Trophoblast cell (in vitro differentiated cells and primary cell): Measurements from ENCODE around the gene MAP4K4.
A peak's percentile ranks its signal among the peaks of the same experiment; 100 is the strongest.

Source experiments
- DNase-seq, 2 donors: peaks; one replicate each; pipeline ENCODE4 v3.0.0-alpha.2; 2016
- H2AFZ ChIP-seq: 2 replicates; pipeline ENCODE4 v1.6.1; 2013; ENCODE audit warnings: low read length, moderate library complexity, mild to moderate bottlenecking; ENCODE audit not compliant: insufficient read depth, poor library complexity
- H2AK5ac ChIP-seq: 2 replicates; pipeline ENCODE4 v1.6.1; 2013; ENCODE audit warnings: mild to moderate bottlenecking, low read length
- H2BK120ac ChIP-seq: 2 replicates; pipeline ENCODE4 v1.6.1; 2013; ENCODE audit warnings: low read length, mild to moderate bottlenecking, moderate library complexity; ENCODE audit not compliant: insufficient read depth, poor library complexity
- H2BK12ac ChIP-seq: 2 replicates; pipeline ENCODE4 v1.6.1; 2013; ENCODE audit warnings: mild to moderate bottlenecking, low read length, moderate library complexity
- H2BK5ac ChIP-seq: 2 replicates; pipeline ENCODE4 v1.6.1; 2013; ENCODE audit warnings: low read length, low read depth, moderate library complexity, mild to moderate bottlenecking; ENCODE audit not compliant: poor library complexity
- H3K14ac ChIP-seq: 2 replicates; pipeline ENCODE4 v1.6.1; 2013; ENCODE audit warnings: mild to moderate bottlenecking, low read length
- H3K18ac ChIP-seq: 2 replicates; pipeline ENCODE4 v1.6.1; 2013; ENCODE audit warnings: mild to moderate bottlenecking, low read length
- H3K23ac ChIP-seq: 2 replicates; pipeline ENCODE4 v1.6.1; 2013; ENCODE audit warnings: low read length
- H3K27ac ChIP-seq: 2 replicates; pipeline ENCODE4 v1.5.1; 2013; ENCODE audit warnings: low read depth, mild to moderate bottlenecking, inconsistent platforms, low read length, moderate library complexity
- H3K27me3 ChIP-seq: 2 replicates; pipeline ENCODE4 v1.6.1; 2013; ENCODE audit warnings: inconsistent platforms, mild to moderate bottlenecking, low read length, moderate library complexity; ENCODE audit not compliant: insufficient read depth
- H3K36me3 ChIP-seq, 2 experiments: 1 replicate in 1 of 2; 2 replicates in 1 of 2; pipeline ENCODE4 v1.6.1; 2013; ENCODE audit warnings: low read length in 2 of 2, mild to moderate bottlenecking in 2 of 2, moderate library complexity in 1 of 2; ENCODE audit not compliant: insufficient read depth in 2 of 2, control insufficient read depth in 1 of 2
- H3K4ac ChIP-seq: 2 replicates; pipeline ENCODE4 v1.6.1; 2013; ENCODE audit warnings: low read depth, mild to moderate bottlenecking, low read length, moderate library complexity
- H3K4me1 ChIP-seq, 2 experiments: 1 replicate in 1 of 2; 2 replicates in 1 of 2; pipeline ENCODE4 v1.6.1; 2013; ENCODE audit warnings: low read length in 2 of 2, mild to moderate bottlenecking in 2 of 2, moderate library complexity in 1 of 2; ENCODE audit not compliant: insufficient read depth in 2 of 2, control insufficient read depth in 1 of 2
- H3K4me2 ChIP-seq: 2 replicates; pipeline ENCODE4 v1.6.1; 2013; ENCODE audit warnings: inconsistent platforms, mild to moderate bottlenecking, low read length, moderate library complexity
- H3K4me3 ChIP-seq: 2 replicates; pipeline ENCODE4 v1.5.1; 2013; ENCODE audit warnings: mild to moderate bottlenecking, low read depth, low read length, inconsistent platforms
- H3K79me1 ChIP-seq: one replicate; pipeline ENCODE4 v1.6.1; 2013; ENCODE audit warnings: low read length
- H3K79me2 ChIP-seq: 2 replicates; pipeline ENCODE4 v1.6.1; 2013; ENCODE audit warnings: low read length, mild to moderate bottlenecking; ENCODE audit not compliant: control insufficient read depth, insufficient read depth, poor library complexity
- H3K9ac ChIP-seq: 2 replicates; pipeline ENCODE4 v1.6.1; 2013; ENCODE audit warnings: mild to moderate bottlenecking, low read length
- H3K9me3 ChIP-seq: 2 replicates; pipeline ENCODE4 v1.6.1; 2013; ENCODE audit warnings: low read depth, mild to moderate bottlenecking, control low read depth, inconsistent platforms, low read length; ENCODE audit not compliant: insufficient read depth
- H4K12ac ChIP-seq: 2 replicates; pipeline ENCODE4 v1.6.1; 2013; ENCODE audit warnings: low read depth, mild to moderate bottlenecking, low read length, moderate library complexity
- H4K8ac ChIP-seq: 2 replicates; pipeline ENCODE4 v1.6.1; 2013; ENCODE audit warnings: low read depth, mild to moderate bottlenecking, low read length, moderate library complexity
- H4K91ac ChIP-seq: one replicate; pipeline ENCODE4 v1.6.1; 2013; ENCODE audit warnings: low read depth, mild to moderate bottlenecking, low read length, moderate library complexity
- WGBS: extraction: QIAGEN DNeasy Blood & Tissue Kit; methylation state at CpG from one replicate; pipeline ENCODE4 v1.1.7; 2013; ENCODE audit warnings: missing lambda C conversion rate; ENCODE audit not compliant: insufficient read length, insufficient coverage; ENCODE audit errors: extremely low coverage; 5-methylcytosine and 5-hydroxymethylcytosine counted together

Gene MAP4K4

DNA sequence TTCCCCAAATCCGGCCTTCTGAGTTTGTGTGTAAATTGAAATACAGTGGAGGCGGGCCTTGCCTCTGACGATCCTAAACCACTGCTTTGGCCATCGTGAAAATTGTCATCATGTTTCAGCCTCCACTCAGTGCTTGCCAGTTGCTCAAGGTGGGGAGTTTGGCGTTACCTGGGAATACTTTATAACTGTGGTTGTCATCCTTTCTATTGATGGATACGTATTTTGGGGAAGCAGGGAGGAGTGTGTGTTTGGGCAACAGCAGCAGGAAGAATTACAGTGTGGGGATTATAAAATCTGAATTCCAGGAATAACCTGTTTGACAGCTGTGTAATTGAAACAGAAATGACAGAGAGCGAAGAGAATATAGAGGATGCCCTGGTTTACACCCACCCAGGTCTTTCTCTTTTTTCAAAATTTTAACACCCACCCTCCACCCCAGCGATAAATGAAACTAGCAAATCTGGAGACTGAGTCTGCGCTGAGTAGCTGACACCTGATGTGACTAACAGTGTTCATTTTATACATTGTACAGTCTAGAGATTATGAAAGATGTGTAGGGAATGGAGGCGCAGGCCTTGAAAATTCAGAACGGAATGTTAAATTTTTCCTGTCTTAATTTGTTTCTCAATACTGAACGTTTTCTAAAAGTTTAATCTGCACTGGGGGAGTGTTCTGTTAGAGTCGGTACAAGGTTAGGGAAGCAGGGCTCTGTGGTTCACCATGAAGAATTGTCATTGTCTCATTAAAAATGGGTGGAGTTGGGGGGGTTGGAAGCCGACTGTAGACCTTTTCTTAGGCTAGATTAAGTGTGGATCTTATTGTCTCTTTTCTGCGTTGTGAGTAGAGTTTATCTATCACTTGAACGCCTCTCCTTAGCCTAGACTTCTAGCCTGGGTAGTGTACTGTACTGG is 1.6 kb downstream of the MAP4K4 start:
- H3K14ac ChIP-seq, result no peak overlapping the region
- WGBS, result no CpG with 5 or more reads among the region's 16 CpGs
- peak overlapping the region; percentile 44 for H2BK5ac ChIP-seq
- no peaks in the 10 kb centered on the region for H3K27me3 ChIP-seq
- no peak overlapping the region for H2AK5ac ChIP-seq
- no peaks in the 10 kb centered on the region for H3K9me3 ChIP-seq
- peaks cover 14% of the 10 kb centered on the region for H3K79me1 ChIP-seq
- H4K91ac ChIP-seq, result peak overlapping the region; percentile 8
- H3K18ac ChIP-seq, result no peak overlapping the region
- H3K4me3 ChIP-seq, result peak overlapping the region; percentile 65
- no peak overlapping the region for H3K27ac ChIP-seq
- H2BK12ac ChIP-seq, result no peak overlapping the region
- H3K9ac ChIP-seq, result peak overlapping the region; percentile 79
- peaks cover 28% of the 10 kb centered on the region for H3K79me2 ChIP-seq
- no peak overlapping the region for H2AFZ ChIP-seq
- DNase-seq, result peak in 1 of 2 donors; percentile 60
- no peak overlapping the region for H2BK120ac ChIP-seq
- no peak overlapping the region for H4K12ac ChIP-seq
- H3K4ac ChIP-seq, result peak overlapping the region; percentile 87
- H3K4me1 ChIP-seq, result peaks cover 5 to 8% of the 10 kb centered on the region in 2 experiments
- no peak overlapping the region for H4K8ac ChIP-seq
- H3K23ac ChIP-seq, result no peak overlapping the region
- H3K36me3 ChIP-seq, result peaks cover 3 to 7% of the 10 kb centered on the region in 2 experiments
- peak overlapping the region; percentile 94 for H3K4me2 ChIP-seq

GRCh38 chr2:101699755-101700461 is 2.4 kb downstream of the MAP4K4 start:
- no peak overlapping the region for H4K8ac ChIP-seq
- H3K18ac ChIP-seq, result no peak overlapping the region
- peak overlapping the region; percentile 39 for H3K4me3 ChIP-seq
- no peak overlapping the region for H2BK120ac ChIP-seq
- H3K4ac ChIP-seq, result peak overlapping the region; percentile 87
- no peak overlapping the region for H2BK12ac ChIP-seq
- no CpG with 5 or more reads among the region's 13 CpGs for WGBS
- no peaks in the 10 kb centered on the region for H3K27me3 ChIP-seq
- H2AK5ac ChIP-seq, result no peak overlapping the region
- H2AFZ ChIP-seq, result no peak overlapping the region
- H3K9me3 ChIP-seq, result no peaks in the 10 kb centered on the region
- H4K12ac ChIP-seq, result no peak overlapping the region
- peaks cover 28% of the 10 kb centered on the region for H3K79me2 ChIP-seq
- no peak for DNase-seq
- H2BK5ac ChIP-seq, result peak overlapping the region; percentile 44
- H3K14ac ChIP-seq, result no peak overlapping the region
- peaks cover 5 to 8% of the 10 kb centered on the region in 2 experiments for H3K4me1 ChIP-seq
- peak overlapping the region; percentile 94 for H3K4me2 ChIP-seq
- H4K91ac ChIP-seq, result no peak overlapping the region
- peaks cover 3 to 7% of the 10 kb centered on the region in 2 experiments for H3K36me3 ChIP-seq
- peaks cover 16% of the 10 kb centered on the region for H3K79me1 ChIP-seq
- H3K27ac ChIP-seq, result no peak overlapping the region
- no peak overlapping the region for H3K23ac ChIP-seq
- H3K9ac ChIP-seq, result peak overlapping the region; percentile 73

DNA sequence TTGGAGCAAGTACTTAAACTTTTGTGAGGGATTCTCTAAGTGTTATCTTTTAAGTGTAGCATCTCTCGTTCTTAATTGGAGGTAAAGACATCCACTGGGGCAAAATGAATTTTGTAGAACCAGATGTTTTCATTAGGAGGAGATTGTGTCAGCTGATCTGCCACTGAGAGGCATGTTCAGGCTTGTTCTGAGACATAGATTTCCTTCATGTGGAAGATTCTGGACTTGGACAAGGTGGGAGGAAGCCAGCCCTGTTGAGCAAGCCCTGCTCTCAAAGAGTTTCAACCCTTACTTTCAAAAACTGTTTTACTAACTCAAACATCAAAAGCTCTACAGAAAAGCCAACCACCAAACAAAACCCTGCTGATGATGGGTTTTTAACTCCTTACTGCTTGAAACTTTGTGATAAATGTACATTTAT is 6.5 kb downstream of the MAP4K4 start:
- no peak overlapping the region for H2BK120ac ChIP-seq
- no peak overlapping the region for H2AK5ac ChIP-seq
- no peak overlapping the region for H3K23ac ChIP-seq
- H3K9me3 ChIP-seq, result no peaks in the 10 kb centered on the region
- H3K79me1 ChIP-seq, result peaks cover 7% of the 10 kb centered on the region
- H3K4me2 ChIP-seq, result no peak overlapping the region
- no peak overlapping the region for H2BK12ac ChIP-seq
- no peak overlapping the region for H4K8ac ChIP-seq
- H3K9ac ChIP-seq, result no peak overlapping the region
- H4K12ac ChIP-seq, result no peak overlapping the region
- peak; percentile 12 to 43 for DNase-seq
- no peak overlapping the region for H2BK5ac ChIP-seq
- no CpG with 5 or more reads among the region's 1 CpG for WGBS
- H3K27ac ChIP-seq, result peak overlapping the region; percentile 49
- H3K4ac ChIP-seq, result peak overlapping the region; percentile 87
- H3K18ac ChIP-seq, result no peak overlapping the region
- no peak overlapping the region for H4K91ac ChIP-seq
- no peak overlapping the region for H3K14ac ChIP-seq
- H3K36me3 ChIP-seq, result peaks cover 6 to 10% of the 10 kb centered on the region in 2 experiments
- no peak overlapping the region for H2AFZ ChIP-seq
- peaks cover 28% of the 10 kb centered on the region for H3K79me2 ChIP-seq
- peaks cover 4% of the 10 kb centered on the region in 2 experiments for H3K4me1 ChIP-seq
- H3K27me3 ChIP-seq, result no peaks in the 10 kb centered on the region
- H3K4me3 ChIP-seq, result no peak overlapping the region

- Histone ChIP-seq H4K8ac (no peak overlapping the region), H3K9me3 (no peaks in the 10 kb centered on the region), H2AK5ac (no peak overlapping the region), H3K14ac (no peak overlapping the region), H2BK5ac (no peak overlapping the region), H3K4me1 (peaks cover 4% of the 10 kb centered on the region in 2 experiments), H2BK120ac (no peak overlapping the region), H3K18ac (no peak overlapping the region), H3K27ac (no peak overlapping the region), H3K4ac (peak overlapping the region; percentile 82), H3K4me3 (no peak overlapping the region), H3K36me3 (peaks cover 8 to 10% of the 10 kb centered on the region in 2 experiments), H4K91ac (no peak overlapping the region), H2BK12ac (no peak overlapping the region), H3K4me2 (no peak overlapping the region), H3K9ac (no peak overlapping the region), H3K79me1 (peaks cover 7% of the 10 kb centered on the region), H3K79me2 (peaks cover 28% of the 10 kb centered on the region), H4K12ac (no peak overlapping the region), H2AFZ (no peak overlapping the region), H3K27me3 (no peaks in the 10 kb centered on the region), H3K23ac (no peak overlapping the region)
- no peak for DNase-seq
- no CpG with 5 or more reads among the region's 3 CpGs for WGBS
Measured at GRCh38 chr2:101704816-101705578, 7.5 kb downstream of the MAP4K4 start.
